HK-2 (cell line): ENCODE measurements around the gene GRIK3.
A peak's percentile ranks its signal among the peaks of the same experiment; 100 is the strongest.

Experiments used
- DNase-seq: peaks from one replicate; pipeline ENCODE4 v3.0.0-alpha.2; 2018; ENCODE audit not compliant: unreplicated experiment

The GRIK3 gene

GRCh38 chr1:37043101-37043500 lies 8.8 kb upstream of the GRIK3 start:
- DNase-seq = no peak

DNA sequence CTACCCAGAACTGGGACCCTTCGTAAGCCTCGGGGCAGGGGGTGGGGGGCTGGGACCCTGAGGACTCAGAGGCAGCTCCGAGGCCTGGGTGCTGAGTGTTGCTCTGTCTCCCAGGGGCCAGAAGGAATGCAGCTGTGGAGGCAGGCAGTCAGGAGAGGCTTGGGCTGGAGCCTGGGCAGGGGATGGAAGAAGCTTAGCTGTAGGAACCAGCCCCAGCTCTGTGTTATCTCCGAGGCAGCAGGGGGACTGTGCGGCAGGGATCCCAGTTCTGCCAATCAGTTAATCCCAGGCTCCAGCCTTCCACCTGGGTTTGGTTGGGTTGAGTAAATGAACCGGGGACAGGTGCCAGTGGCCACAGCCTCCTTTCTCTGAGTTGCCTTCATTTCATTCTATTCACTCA lies 8.2 kb upstream of the GRIK3 start:
- no peak for DNase-seq

DNA sequence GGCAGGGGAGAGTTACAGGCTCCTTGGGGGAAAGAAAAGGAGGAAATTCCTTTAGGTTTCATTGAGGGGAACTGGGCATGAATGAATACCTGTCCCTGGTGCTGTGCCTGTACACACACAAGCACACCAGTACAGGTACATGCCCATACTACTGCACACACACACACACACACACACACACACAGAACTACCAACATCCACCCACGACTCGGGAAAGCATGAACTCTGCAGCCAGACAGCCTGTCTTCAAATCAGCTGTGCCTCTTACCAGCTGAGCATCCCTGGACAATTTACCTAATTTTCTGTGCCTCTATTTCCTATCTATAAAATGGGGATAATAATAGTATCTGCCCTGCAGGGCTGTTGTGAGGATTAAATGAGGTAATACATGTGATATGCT lies 7.2 kb upstream of the GRIK3 start:
- DNase-seq = no peak

GRCh38 chr1:37040773-37041172 lies 6.5 kb upstream of the GRIK3 start:
- DNase-seq = no peak

DNA sequence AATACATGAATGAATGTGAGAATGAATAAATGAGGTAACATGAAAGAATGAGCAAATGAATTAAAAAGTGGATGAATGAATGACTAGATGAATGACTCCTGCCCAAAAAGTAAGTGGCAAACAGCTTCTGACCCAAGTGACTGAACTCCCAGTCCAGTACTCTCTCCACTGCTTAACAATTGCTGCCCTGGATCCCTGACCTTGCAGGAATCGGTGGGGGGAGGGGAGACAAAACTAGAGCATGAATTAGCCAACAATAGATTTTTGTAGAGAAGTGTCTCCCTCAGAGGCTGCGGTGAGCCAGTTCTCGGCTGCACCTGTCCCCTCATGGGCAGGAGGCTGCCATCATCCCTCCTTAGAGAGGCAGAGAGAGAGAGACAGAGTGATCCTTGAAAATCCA lies 5.9 kb upstream of the GRIK3 start:
- no peak for DNase-seq

DNA sequence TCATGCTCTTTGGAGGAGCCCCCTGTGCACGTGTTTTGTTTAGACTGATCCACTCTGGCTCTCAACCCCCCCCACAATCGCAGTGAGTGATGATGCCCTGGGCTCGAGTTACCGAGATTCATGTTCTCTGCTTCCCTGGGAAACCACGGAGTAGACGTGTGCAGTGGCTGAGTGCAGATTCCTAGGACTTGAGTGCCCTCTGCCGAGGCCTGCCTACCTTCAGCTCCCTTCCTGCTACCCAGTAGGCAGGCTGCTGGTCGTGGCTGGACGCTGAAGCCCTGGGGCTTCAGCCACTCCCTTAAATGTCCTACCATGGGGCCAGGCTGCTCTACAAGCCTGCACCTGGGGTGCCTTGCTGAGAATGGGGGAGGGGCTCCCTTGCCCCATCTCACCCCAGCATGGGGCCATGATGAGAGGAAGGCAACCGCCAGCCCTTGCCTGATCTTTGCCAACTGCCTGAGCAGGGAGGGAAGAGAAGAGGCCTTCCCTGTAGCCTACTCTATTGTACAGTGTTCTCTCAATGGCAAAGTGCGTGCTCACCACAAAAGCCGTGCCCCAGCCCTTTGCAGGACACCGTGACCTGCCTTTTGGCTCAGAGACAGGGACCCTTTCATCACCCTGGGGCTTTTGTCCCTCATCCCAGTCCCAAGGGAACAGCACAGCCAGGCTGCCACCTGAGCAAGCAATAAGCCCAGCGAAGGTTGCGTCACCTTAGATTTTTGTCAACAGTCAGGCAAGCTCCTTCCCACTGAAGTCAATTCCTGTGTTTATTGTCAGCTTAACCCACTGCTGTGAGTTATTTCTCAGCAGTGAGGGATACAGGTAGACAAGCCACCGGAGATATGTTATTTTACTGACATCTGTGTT lies 4.1 kb upstream of the GRIK3 start:
- peak; percentile 25 for DNase-seq

DNA sequence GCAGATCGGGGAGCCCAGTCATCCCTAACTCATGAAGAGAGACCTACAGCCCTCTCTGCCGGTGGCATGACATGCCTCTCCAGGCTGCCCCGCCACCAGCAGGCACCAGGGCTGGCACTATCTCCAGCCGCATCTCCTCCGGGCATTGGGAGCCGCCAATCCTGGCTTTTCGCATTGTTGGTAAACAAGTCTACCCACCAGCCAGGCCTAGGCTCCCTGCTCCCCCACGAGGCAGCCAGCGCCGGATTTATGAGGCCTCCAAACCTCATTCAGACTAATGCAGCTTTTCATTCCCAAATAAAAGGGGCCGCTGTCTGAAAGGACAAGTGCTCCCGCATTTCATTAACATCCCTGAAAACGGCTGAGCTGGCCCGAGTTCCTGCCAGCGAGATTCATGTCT lies 3.4 kb upstream of the GRIK3 start:
- no peak for DNase-seq

GRCh38 chr1:37036667-37037053 lies 2.3 kb upstream of the GRIK3 start:
- no peak for DNase-seq

GRCh38 chr1:37035796-37036666 lies 1.7 kb upstream of the GRIK3 start:
- no peak for DNase-seq

- no peak for DNase-seq
These were observed 838 bp upstream of the GRIK3 start for GRCh38 chr1:37035014-37035691.

DNA sequence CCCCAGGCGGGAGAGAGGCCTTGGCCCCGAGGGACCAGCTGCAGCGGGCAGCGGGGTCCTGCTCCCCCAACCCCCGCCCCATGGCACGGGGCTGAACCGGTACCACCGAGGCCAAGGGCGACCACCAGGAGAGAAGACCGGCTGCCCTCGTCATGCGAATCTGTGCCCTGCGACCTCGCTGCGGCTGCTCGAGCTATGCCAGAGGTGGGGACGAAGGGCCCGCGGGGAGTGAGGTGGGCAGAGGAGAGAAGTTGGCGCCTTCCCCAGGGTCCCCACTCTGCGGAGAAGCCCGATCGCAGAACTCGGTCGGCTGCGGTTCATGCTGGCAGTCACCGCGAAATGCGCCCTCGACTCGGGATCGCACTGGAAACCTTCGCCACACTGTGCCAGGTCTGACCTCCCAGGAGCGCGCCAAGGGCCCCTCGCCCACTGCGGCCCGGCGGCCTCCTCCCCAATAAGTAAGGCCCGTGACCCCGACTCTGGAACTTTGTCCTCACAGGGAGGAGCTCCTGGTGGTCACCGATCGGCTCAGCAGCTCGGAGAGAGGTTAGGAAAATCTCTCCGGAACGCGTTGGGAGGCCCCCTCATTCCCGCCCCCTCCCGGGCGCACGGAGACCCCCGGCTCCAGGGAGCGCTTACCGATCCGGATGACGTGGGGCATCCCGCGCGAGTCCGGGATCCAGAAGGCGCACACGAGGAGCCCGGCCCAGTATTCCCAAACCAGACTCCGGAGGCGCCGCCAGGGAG lies 787 bp downstream of the GRIK3 start:
- DNase-seq = no peak

- no peak for DNase-seq
These were observed 1.5 kb downstream of the GRIK3 start for GRCh38 chr1:37032660-37033354.

- no peak for DNase-seq
These were observed 2.4 kb downstream of the GRIK3 start for GRCh38 chr1:37031871-37032270.

DNA sequence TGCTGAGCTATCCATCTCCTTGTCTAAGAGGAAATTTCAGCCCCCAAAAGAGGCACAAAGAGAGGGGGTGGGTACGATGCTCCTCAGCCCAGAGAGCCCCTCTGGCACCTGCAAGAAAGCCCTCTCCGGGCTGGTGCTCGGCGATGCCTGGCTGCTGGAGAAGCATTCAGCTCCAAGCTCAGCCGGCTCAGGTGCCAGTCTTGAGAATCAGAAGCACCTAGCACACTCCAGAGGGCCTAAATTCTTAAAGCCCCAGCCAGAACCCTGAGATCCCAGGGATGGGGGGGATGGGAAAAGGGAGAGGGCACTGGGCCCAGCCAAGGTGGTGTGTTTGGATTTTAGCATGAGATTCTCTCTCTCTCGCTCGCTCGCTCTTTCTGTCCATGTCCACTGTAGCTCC lies 2.9 kb downstream of the GRIK3 start:
- no peak for DNase-seq

DNA sequence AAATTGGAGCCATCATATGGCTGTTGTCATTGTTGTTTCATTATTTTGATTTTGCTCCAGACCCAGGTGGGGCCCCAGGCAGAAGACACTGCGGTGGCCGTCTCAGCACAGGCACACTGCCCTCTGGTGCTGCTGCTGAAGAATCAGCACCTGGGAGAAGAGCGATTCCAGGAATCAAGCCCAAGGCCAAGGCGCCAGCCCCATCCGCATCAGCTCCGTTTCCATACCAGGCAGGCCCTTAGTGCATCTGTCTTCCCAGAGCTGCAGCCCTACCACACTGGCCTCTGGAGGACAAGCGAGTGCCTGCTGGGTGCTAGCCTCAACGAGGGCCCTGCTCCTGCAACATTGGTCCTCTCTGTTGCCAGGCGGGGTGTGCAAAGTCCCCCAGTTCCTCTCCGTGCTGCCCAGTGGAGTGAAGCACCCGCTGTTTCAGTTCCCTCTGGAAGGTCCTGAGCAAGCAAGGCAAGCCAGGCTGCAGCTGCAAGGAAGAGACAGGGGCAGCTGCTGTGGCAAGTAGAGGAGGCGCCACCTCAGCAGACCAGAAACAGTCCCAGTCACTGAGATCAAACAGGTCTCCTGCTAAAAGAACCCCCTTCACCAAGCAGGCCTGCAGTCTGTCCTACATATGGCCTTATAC lies 5.2 kb downstream of the GRIK3 start:
- DNase-seq = no peak

- no peak for DNase-seq
These were observed 12.8 kb downstream of the GRIK3 start for GRCh38 chr1:37021502-37021901.

GRCh38 chr1:37020653-37021277 lies 13.6 kb downstream of the GRIK3 start:
- DNase-seq = no peak

GRCh38 chr1:37018510-37018909 lies 15.8 kb downstream of the GRIK3 start:
- no peak for DNase-seq

GRCh38 chr1:37017720-37018119 lies 16.6 kb downstream of the GRIK3 start:
- DNase-seq = no peak

DNA sequence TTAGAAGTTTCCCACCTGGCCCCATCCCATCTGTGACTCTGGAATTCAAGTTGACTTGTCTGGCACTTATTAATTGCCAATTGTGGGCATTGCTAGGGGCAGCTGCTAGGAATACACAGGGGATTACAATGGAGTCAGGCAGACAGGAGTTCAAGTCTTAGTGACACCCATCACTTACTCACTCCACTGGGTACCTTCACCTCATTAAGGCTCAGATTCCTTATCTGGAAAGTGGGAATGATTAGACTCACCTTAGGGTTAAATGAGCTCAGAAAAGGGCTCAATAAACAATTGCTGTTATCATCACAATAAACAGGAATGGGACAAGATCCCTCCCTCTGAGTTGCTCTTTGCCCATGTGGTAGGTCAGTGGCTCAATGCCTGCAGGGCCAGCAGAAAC lies 18.2 kb downstream of the GRIK3 start:
- no peak for DNase-seq
